K562 (cell line): Measurements from ENCODE around the gene MAGI1. TPM values are rescaled to one million over a fixed set of nuclear protein-coding genes. Genes with fewer than 3 reads are reported as not detected.

ENCODE experiments used
- ATAC-seq: fragments of 200-7000 bp; cut with Tn5 transposase; 3 replicates; pipeline ENCODE4 v1.9.1; 2020; ENCODE audit warnings: moderate library complexity
- BruUV-seq: library from RNA; stranded (reverse); fragments of 400-500 nt; replicated peaks from 2 replicates; lab custom pipeline; 2021; lab: Mats Ljungman, UMichigan
- CTCF ChIA-PET: fragments of 300-600 bp; formaldehyde crosslinking; extraction: SDS; loops from one replicate; lab custom pipeline; 2021; ENCODE audit warnings: low intra/inter-chr PET ratio; lab: Yijun Ruan, JAX
- POLR2A ChIA-PET: fragments of 300-600, 350-650 bp; sonication (Branson Sonifier 250); formaldehyde crosslinking; extraction: SDS; loops from one replicate; lab custom pipeline; 2021; ENCODE audit warnings: antibody characterized with exemption, inconsistent platforms; lab: Yijun Ruan, JAX
- DNase-seq, 4 experiments: peaks; one replicate each; pipeline versions ENCODE4 v3.0.0 to v3.0.0-alpha.2; 2011 to 2018; ENCODE audit warnings: low spot score in 3 of 4, mixed read lengths in 3 of 4; ENCODE audit errors: extremely low read depth in 1 of 4
- FAIRE-seq: peaks from 2 replicates; lab custom pipeline; 2011; peaks lifted over from hg19 to GRCh38; lab: Jason Lieb, UNC
- H2AFZ ChIP-seq: 2 replicates; pipeline ENCODE4 v1.6.0; 2011; ENCODE audit warnings: low read depth, low read length, control low read depth, inconsistent platforms
- H3K27ac ChIP-seq: fragments of 200-600 bp; 3 replicates; pipeline ENCODE4 v1.8.0; 2011; ENCODE audit warnings: low read depth, mild to moderate bottlenecking, control low read depth, inconsistent platforms, low read length, moderate library complexity, mixed read lengths; ENCODE audit errors: extremely low read depth
- H3K27me3 ChIP-seq, 2 experiments: fragments of 300-600 bp in 1 of 2; 2 replicates in 1 of 2; 3 replicates in 1 of 2; pipeline versions ENCODE4 v1.6.0 to v1.8.0; 2011; ENCODE audit warnings: inconsistent platforms in 2 of 2, low read length in 2 of 2, mild to moderate bottlenecking in 1 of 2, mixed read lengths in 1 of 2, moderate library complexity in 1 of 2; ENCODE audit not compliant: control insufficient read depth in 2 of 2, insufficient read depth in 2 of 2
- H3K36me3 ChIP-seq: fragments of 300-600 bp; 3 replicates; pipeline ENCODE4 v1.8.0; 2011; ENCODE audit warnings: mild to moderate bottlenecking, low read length, inconsistent platforms; ENCODE audit not compliant: control insufficient read depth, insufficient read depth
- H3K4me1 ChIP-seq, 2 experiments: fragments of 200-600 bp in 1 of 2; replicated peaks in 1 of 2; 2 replicates in 1 of 2; 3 replicates in 1 of 2; pipeline versions ENCODE4 v1.5.1 to v1.8.0; 2011; ENCODE audit warnings: inconsistent platforms in 2 of 2, low read length in 2 of 2, mild to moderate bottlenecking in 1 of 2, mixed read lengths in 1 of 2, moderate library complexity in 1 of 2; ENCODE audit not compliant: control insufficient read depth in 2 of 2, insufficient read depth in 2 of 2
- H3K4me2 ChIP-seq: 2 replicates; pipeline ENCODE4 v1.6.1; 2011; ENCODE audit warnings: low read length, control low read depth, inconsistent platforms, mixed read lengths; ENCODE audit not compliant: insufficient read depth
- H3K4me3 ChIP-seq: fragments of 200-600 bp; sonication (generic), shearing (Covaris generic); 2 replicates; pipeline ENCODE4 v1.5.1; 2016; ENCODE audit warnings: control low read depth, inconsistent platforms
- H3K79me2 ChIP-seq: fragments of 200-600 bp; 3 replicates; pipeline ENCODE4 v1.8.0; 2011; ENCODE audit warnings: low read length, inconsistent platforms; ENCODE audit not compliant: control insufficient read depth, insufficient read depth
- H3K9ac ChIP-seq, 2 experiments: 2 replicates each; pipeline versions ENCODE4 v1.6.0 to v1.6.1; 2011; ENCODE audit warnings: low read depth in 2 of 2, low read length in 2 of 2, control low read depth in 1 of 2, inconsistent platforms in 1 of 2, mild to moderate bottlenecking in 1 of 2, mixed read lengths in 1 of 2; ENCODE audit not compliant: insufficient read depth in 1 of 2
- H3K9me1 ChIP-seq: one replicate; pipeline ENCODE4 v1.6.0; 2011; ENCODE audit warnings: inconsistent platforms, mild to moderate bottlenecking, low read length, moderate library complexity; ENCODE audit not compliant: control insufficient read depth, insufficient read depth
- H3K9me3 ChIP-seq: replicated peaks from 2 replicates; pipeline ENCODE4 v1.5.1; 2011; ENCODE audit warnings: low read depth, low read length, inconsistent platforms; ENCODE audit not compliant: control insufficient read depth, insufficient read depth
- H4K20me1 ChIP-seq: replicated peaks from 2 replicates; pipeline ENCODE4 v1.6.1; 2011; ENCODE audit warnings: low read length, inconsistent platforms, mixed read lengths; ENCODE audit not compliant: control insufficient read depth, insufficient read depth
- CEBPG ChIP-seq, 3 experiments: fragments of 200-800 bp in 1 of 3; sonication (Bioruptor generic) in 1 of 3; sonication (generic) in 1 of 3; formaldehyde crosslinking in 1 of 3; IDR thresholded peaks in 2 of 3; conservative IDR thresholded peaks in 1 of 3; 2 replicates each; pipeline versions ENCODE4 v1.6.1 to v1.8.0; 2016 to 2022; ENCODE audit warnings: missing compliant biosample characterization in 2 of 3, missing genetic modification characterization in 2 of 3, mild to moderate bottlenecking in 1 of 3, missing genetic modification reagents in 1 of 3
- REST ChIP-seq, 2 experiments: fragments of 450-650 bp; formaldehyde crosslinking in 1 of 2; IDR thresholded peaks; 2 replicates each; pipeline versions ENCODE4 v1.4.0 to v1.6.1; 2014 to 2020; ENCODE audit warnings: mild to moderate bottlenecking in 2 of 2, borderline replicate concordance in 1 of 2, low read depth in 1 of 2
- SMC3 ChIP-seq: conservative IDR thresholded peaks from 2 replicates; pipeline ENCODE4 v1.6.1; 2011; ENCODE audit warnings: low read depth, low read length, improper control_type of control experiment; ENCODE audit not compliant: insufficient read depth
- STAT5B ChIP-seq: fragments of 250-450 bp; sonication (Bioruptor Pico); IDR thresholded peaks from 2 replicates; pipeline ENCODE4 v1.8.0; 2021; ENCODE audit warnings: mild to moderate bottlenecking, inconsistent platforms
- WHSC1 ChIP-seq: IDR thresholded peaks from one replicate; pipeline ENCODE4 v1.6.1; 2012; ENCODE audit warnings: low read length, control low read depth, inconsistent platforms
- ZBTB9 ChIP-seq: fragments of 450-650 bp; formaldehyde crosslinking; IDR thresholded peaks from 2 replicates; pipeline ENCODE4 v1.4.0; 2020; ENCODE audit warnings: mild to moderate bottlenecking, moderate library complexity
- ZNF253 ChIP-seq: fragments of 250-450 bp; sonication (Bioruptor Pico); conservative IDR thresholded peaks from 2 replicates; pipeline ENCODE4 v1.6.1; 2021; ENCODE audit warnings: mild to moderate bottlenecking
- WGBS: fragments of 100-300 bp; shearing (Covaris generic); methylation state at CpG from one replicate; pipeline ENCODE4 v1.1.6; 2016; ENCODE audit warnings: low coverage, mixed read lengths; ENCODE audit not compliant: insufficient coverage; ENCODE audit errors: missing lambda C conversion rate; 5-methylcytosine and 5-hydroxymethylcytosine counted together
- in situ Hi-C: fragments of 300-500 bp; cut with MboI; formaldehyde crosslinking; loops from 4 replicates; pipeline ENCODE4 v1.15.0; 2018; ENCODE audit warnings: inconsistent platforms, mixed read lengths
- intact Hi-C: fragments of 100-400 bp; cut with micrococcal nuclease; formaldehyde crosslinking; loops from 2 replicates; pipeline ENCODE4 v1.14.2; 2022
- polyA plus RNA-seq, 8 experiments: library from polyadenylated mRNA; depleted of rRNA in 4 of 8; stranded (reverse) in 5 of 8; unstranded in 3 of 8; fragments of >200 nt; fragmentation: Nextera tagmentation in 2 of 8; fragmentation: Illumina TruSeq in 1 of 8; extraction: Ambion mirVana in 2 of 8; extraction: Trizol in 1 of 8; gene quantifications; 2 replicates each; pipeline versions ENCODE4 v1.2.1 to v1.2.3, GENCODE V29; 2011 to 2014; ENCODE audit warnings: inconsistent platforms in 1 of 8, missing spikeins in 1 of 8
- total RNA-seq, 7 experiments: library from RNA; depleted of rRNA in 6 of 7; stranded (reverse); fragments of >200 nt in 6 of 7; fragmentation: Illumina TruSeq in 2 of 7; extraction: Trizol in 2 of 7; gene quantifications; 2 replicates each; pipeline versions ENCODE4 v1.2.1 to v1.2.3, GENCODE V29; 2011 to 2021; ENCODE audit warnings: low replicate concordance in 1 of 7
- TF ChIP-seq, protein P1 (sequence below), 3 experiments: IDR thresholded peaks in 2 of 3; conservative IDR thresholded peaks in 1 of 3; 2 replicates each; pipeline ENCODE4 v1.5.1; 2011 to 2012; ENCODE audit warnings: low read length in 3 of 3, mild to moderate bottlenecking in 3 of 3, control low read depth in 2 of 3, improper control_type of control experiment in 1 of 3, inconsistent platforms in 1 of 3, low read depth in 1 of 3, mixed read lengths in 1 of 3, moderate library complexity in 1 of 3; ENCODE audit not compliant: insufficient read depth in 2 of 3

Gene MAGI1
- total and polyA plus RNA-seq, 9 of the 15 experiments (the other 6 are each of a cell fraction or from before 2014, with no cell fraction given) = 7.8 to 59.4 (median 43.2) TPM

DNA sequence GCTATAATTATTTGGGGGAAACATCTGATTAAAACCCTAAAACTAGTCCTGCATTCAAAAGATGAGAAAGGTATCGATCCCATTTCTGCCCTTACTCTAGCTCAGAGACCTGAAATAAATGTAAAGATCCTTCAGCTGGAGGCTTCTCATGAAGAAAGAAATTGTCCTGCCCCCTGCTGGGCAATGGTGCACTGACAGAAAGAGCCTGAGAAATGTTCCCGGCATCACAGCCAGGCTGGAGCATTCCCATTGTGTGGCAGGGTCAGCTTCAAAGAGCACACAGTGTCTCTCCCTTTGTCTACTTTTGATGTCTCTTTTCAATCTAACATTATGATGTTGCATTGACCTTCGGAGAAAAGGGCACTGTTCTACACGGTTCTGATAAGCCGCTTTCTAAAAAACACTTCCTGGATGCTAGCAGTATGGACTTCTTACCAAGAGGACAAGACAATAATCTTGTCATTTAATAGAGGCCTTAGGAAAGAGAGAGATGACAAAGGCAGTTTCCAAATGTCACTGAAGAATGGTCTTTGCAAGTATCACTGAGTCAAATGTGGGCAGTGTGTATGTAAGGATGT lies 287.5 kb downstream of the MAGI1 start:
- in situ Hi-C loops (loop anchor here (10.0 kb wide), 1 partner anchor 406 kb away; no protein-coding TSS in a partner anchor), intact Hi-C loops (loop anchor here (1.0 to 5.0 kb wide), 3 partner anchors 314 to 1219 kb away; no protein-coding TSS in a partner anchor)
- H3K4me2 ChIP-seq = no peak overlapping the region
- H3K9me3 ChIP-seq = no peaks in the 10 kb centered on the region
- H3K9me1 ChIP-seq = no peaks in the 10 kb centered on the region
- no peak overlapping the region for H3K27ac ChIP-seq
- ATAC-seq (peak; percentile 86), FAIRE-seq (peak; percentile 85), DNase-seq (peak; percentile 26 to 59 (median 40))
- no peaks in the 10 kb centered on the region for H4K20me1 ChIP-seq
- no peaks in the 10 kb centered on the region for H3K79me2 ChIP-seq
- ChIA-PET CTCF (interaction anchor here (0.7 to 1.4 kb wide), 3 partner anchors 312 to 1032 kb away, joined by 3 to 9 read pairs (median 3); no protein-coding TSS in a partner anchor), POLR2A (interaction anchor here (1.0 kb wide), 1 partner anchor 68 kb away, joined by 3 read pairs; no protein-coding TSS in a partner anchor)
- BruUV-seq = no TSS peak
- H3K27me3 ChIP-seq = no peaks in the 10 kb centered on the region
- WGBS = 26% methylated on average over 5 of the region's 5 CpGs
- no peaks in the 10 kb centered on the region for H3K36me3 ChIP-seq
- H2AFZ ChIP-seq = peak overlapping the region; percentile 16; the same call in 1 of the 2 replicates
- H3K4me3 ChIP-seq = no peak overlapping the region
- H3K9ac ChIP-seq = no peak overlapping the region
- no peaks in the 10 kb centered on the region for H3K4me1 ChIP-seq
- TF ChIP-seq ZNF253 (CRISPR knock-in tag) (no peak), WHSC1 (no peak), CEBPG (CRISPR knock-in tag; IDR thresholded peaks at IDR 0.05) (no peak), CEBPG (tag; conservative IDR thresholded peaks at IDR 0.05 in 1 of 2, IDR thresholded peaks at IDR 0.05 in 1 of 2) (no peak), SMC3 (peak; percentile 37), REST (IDR thresholded peaks at IDR 0.05; ENCODE audit: borderline replicate concordance) (peak; percentile 27; the same call in 1 of the 2 replicates), REST (CRISPR knock-in tag; IDR thresholded peaks at IDR 0.05; ENCODE audit: low read depth) (no peak), STAT5B (CRISPR knock-in tag) (no peak), ZBTB9 (no peak)
- TF ChIP-seq, protein P1, sequence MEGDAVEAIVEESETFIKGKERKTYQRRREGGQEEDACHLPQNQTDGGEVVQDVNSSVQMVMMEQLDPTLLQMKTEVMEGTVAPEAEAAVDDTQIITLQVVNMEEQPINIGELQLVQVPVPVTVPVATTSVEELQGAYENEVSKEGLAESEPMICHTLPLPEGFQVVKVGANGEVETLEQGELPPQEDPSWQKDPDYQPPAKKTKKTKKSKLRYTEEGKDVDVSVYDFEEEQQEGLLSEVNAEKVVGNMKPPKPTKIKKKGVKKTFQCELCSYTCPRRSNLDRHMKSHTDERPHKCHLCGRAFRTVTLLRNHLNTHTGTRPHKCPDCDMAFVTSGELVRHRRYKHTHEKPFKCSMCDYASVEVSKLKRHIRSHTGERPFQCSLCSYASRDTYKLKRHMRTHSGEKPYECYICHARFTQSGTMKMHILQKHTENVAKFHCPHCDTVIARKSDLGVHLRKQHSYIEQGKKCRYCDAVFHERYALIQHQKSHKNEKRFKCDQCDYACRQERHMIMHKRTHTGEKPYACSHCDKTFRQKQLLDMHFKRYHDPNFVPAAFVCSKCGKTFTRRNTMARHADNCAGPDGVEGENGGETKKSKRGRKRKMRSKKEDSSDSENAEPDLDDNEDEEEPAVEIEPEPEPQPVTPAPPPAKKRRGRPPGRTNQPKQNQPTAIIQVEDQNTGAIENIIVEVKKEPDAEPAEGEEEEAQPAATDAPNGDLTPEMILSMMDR (IDR thresholded peaks at IDR 0.05 in 2 of 3, conservative IDR thresholded peaks at IDR 0.05 in 1 of 3; ENCODE audit: insufficient read depth in 2 of 3, low read depth in 1 of 3, low read length in 3 of 3) = peak; percentile 52 to 67 (median 60)
